Hepatocyte (in vitro differentiated cells): ENCODE results near the gene DYNC1I1.

Experiments used
- CTCF ChIP-seq: fragments of 200-600 bp; sonication (generic); IDR thresholded peaks from 2 replicates; pipeline ENCODE4 v1.5.1; 2016; ENCODE audit warnings: antibody characterized with exemption, mild to moderate bottlenecking; ENCODE audit not compliant: poor library complexity
- EZH2 ChIP-seq: fragments of 200-600 bp; sonication (generic); IDR thresholded peaks from 2 replicates; pipeline ENCODE4 v1.6.1; 2016; ENCODE audit warnings: antibody characterized with exemption, mild to moderate bottlenecking, borderline replicate concordance
- EZH2phosphoT487 ChIP-seq: fragments of 200-600 bp; sonication (generic); IDR thresholded peaks from one replicate; pipeline ENCODE4 v1.6.1; 2018; ENCODE audit warnings: antibody characterized with exemption, mild to moderate bottlenecking, low read depth, moderate library complexity; ENCODE audit not compliant: unreplicated experiment, severe bottlenecking

GRCh38 chr7:95777269-95777668 lies 4.9 kb downstream of the DYNC1I1 start:
- TF ChIP-seq CTCF (no peak), EZH2phosphoT487 (no peak), EZH2 (no peak)
